HG03060 (cell line): ENCODE data around the gene CTSE.
"Not testable (repeated sequence)": the region's sequence is repeated elsewhere in the genome, so short reads cannot be mapped to it uniquely, and the experiment has no call there.

Source experiments
- ATAC-seq: cut with Tn5 transposase; IDR thresholded peaks from one replicate; pipeline ENCODE4 v1.9.1; 2021; ENCODE audit warnings: low read depth, moderate number of reproducible peaks; ENCODE audit not compliant: unreplicated experiment

Gene CTSE

GRCh38 chr1:206023695-206024094 lies at the start of gene CTSE:
Gene CTSE, minus strand, starts transcription at chr1:206023895. Its CDS starts 104 bp downstream, at chr1:206023791.
- no peak for ATAC-seq

GRCh38 chr1:206070627-206071304 lies 47.1 kb upstream of the CTSE start:
- no peak for ATAC-seq

GRCh38 chr1:206068314-206068713 lies 44.6 kb upstream of the CTSE start:
- no peak for ATAC-seq

DNA sequence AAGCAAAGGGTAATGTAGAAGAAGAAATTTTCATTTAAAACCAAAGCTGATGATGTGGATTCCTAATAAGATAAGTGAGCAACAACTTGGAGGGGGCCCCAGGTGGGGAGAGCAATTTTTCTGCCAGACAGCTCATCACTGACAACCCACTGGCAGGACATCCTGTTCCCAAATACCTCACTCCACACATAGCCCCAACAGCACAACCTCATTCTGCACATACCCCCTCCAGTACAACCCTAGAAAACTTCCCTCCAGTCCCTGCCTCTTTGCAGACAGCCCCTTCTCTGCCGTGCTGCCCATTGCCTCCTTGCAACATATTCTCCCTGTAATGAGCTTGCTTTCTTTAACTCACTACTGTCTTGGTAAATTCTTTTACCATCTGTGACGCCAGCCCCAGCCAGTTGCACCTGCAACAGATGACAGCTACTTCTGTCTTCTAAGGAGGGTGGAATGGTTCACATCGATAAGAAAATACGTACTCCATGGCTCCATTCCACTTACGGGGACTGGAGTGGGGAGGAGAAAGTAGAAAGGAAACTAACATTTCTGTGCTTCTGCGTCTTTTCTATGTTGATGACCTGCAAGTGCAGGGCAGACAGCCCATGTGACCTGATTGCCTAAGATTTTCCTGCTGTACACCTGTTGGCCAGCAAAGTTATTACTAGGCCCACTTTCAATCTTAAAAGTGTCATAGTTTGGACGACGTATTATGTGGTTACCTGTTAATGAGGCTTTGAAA lies 44.0 kb upstream of the CTSE start:
- ATAC-seq: no peak

GRCh38 chr1:206066479-206067171 lies 42.9 kb upstream of the CTSE start:
- peak; percentile 75 for ATAC-seq

- ATAC-seq: no peak
These were observed 42.0 kb upstream of the CTSE start for GRCh38 chr1:206065547-206066145.

DNA sequence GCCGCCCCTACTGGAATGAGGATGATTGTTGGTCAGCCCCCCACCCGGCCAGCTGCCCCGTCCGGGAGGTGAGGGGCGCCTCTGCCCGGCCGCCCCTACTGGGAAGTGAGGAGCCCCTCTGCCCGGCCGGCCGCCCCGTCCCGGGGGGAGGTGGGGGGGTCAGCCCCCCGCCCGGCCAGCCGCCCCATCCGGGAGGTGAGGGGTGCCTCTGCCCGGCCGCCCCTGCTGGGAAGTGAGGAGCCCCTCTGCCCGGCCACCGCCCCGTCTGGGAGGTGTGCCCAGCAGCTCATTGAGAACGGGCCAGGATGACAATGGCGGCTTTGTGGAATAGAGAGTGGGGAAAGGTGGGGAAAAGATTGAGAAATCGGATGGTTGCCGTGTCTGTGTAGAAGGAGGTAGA lies 40.8 kb upstream of the CTSE start:
- ATAC-seq: not testable (repeated sequence)

DNA sequence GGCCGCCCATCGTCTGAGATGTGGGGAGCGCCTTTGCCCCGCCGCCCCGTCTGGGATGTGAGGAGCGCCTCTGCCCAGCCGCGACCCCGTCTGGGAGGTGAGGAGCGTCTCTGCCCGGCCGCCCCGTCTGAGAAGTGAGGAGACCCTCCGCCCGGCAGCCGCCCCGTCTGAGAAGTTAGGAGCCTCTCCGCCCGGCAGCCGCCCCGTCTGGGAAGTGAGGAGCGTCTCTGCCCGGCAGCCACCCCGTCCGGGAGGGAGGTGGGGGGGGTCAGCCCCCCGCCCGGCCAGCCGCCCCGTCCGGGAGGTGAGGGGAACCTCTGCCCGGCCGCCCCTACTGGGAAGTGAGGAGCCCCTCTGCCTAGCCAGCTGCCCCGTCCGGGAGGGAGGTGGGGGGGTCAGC lies 40.3 kb upstream of the CTSE start:
- not testable (repeated sequence) for ATAC-seq

GRCh38 chr1:206062464-206062863 lies 38.8 kb upstream of the CTSE start:
- no peak for ATAC-seq

- no peak for ATAC-seq
These were observed 37.1 kb upstream of the CTSE start for GRCh38 chr1:206060844-206061243.

DNA sequence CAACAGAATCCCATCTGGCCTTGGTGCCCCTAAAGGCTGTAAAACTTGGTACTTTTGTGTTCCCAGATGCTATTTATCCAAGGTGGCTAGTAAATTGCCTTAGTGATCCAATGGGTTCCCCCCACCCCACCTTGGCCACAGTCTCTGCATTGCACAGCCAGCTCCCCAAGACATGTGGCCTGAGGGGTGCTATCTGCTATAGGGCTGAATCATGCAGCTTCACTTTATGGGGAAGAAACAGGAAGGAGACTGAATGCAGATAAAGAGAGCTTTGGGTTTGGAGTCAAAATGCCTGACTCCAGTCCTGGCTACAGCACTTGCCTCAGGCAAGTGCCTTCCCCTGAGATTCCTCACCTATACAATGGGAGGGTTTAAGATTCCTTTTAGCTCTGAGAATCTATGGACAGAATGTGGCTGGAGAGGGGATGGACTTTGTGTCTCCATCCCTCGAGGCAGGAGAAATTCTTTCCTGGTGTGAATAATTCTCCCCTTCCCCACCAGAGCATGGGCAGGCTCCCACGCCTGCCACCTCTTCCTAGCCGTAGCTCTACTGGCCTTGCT lies 35.7 kb upstream of the CTSE start:
- no peak for ATAC-seq

DNA sequence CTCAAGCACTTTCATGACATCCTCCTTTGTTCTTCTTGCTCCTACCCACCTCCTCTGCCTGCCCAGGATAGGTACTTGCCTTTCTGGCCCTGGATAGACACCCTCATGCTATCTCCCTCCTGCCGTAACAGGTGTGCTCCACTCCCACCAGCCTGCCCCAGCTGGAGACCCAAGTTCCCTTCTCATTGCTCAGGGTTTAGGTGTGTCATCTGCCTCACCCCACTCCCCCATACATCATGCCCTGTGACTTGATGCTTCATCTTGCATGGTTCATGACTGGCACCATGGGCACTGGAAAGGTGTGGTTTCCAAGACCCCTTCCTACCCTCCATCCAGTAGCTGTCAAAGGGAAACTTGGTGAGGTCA lies 35.2 kb upstream of the CTSE start:
- ATAC-seq: no peak

GRCh38 chr1:206058289-206058926 lies 34.7 kb upstream of the CTSE start:
- not testable (repeated sequence) for ATAC-seq

DNA sequence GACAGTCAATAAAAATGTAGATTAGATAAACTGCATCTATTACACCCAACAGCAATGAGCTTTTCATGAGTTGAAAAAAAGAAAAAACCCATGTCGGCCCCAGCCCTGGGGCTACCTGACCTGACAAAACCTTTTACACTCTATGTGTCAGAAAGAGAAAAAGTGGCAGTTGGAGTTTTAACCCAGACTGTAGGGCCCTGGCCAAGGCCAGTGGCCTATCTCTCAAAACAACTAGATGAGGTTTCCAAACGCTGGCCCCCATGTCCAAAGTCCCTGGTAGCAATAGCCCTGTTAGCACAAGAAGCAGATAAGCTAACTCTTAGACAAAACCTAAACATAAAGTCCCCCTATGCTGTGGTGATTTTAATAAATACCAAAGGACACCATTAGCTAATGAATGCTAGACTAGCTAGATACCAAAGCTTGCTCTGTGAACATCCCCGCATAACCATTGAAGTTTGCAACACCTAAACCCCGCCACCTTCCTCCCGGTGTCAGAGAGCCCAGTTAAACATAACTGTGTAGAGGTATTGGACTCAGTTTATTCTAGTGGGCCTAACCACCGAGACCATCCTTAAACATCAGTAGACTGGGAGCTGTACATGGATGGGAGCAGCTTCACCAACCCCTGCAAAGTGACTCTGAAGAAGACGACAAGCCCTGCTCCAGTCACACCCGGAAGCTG lies 32.1 kb upstream of the CTSE start:
- not testable (repeated sequence) for ATAC-seq

GRCh38 chr1:206055069-206055625 lies 31.5 kb upstream of the CTSE start:
- not testable (repeated sequence) for ATAC-seq

DNA sequence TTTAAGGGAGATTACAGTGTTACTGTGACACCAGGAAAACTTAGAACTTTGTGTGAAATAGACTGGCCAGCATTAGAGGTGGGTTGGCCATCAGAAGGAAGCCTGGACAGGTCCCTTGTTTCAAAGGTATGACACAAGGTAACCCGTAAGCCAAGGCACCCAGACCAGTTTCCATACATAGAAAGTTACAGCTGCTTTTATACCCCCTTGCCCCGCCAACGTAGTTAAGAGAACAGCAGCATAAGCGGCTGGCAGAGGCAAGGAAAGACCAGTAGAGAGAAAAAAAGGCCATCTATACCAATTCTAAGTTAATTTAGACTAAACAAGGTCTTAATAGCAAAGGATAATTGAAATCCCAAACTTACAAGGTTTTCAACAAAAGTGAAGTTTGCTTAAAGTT lies 29.9 kb upstream of the CTSE start:
- not testable (repeated sequence) for ATAC-seq

GRCh38 chr1:206052919-206053610 lies 29.4 kb upstream of the CTSE start, which contains the start of gene RHEX:
Gene RHEX, plus strand, starts transcription at chr1:206053173. Its CDS starts 44,656 bp downstream, at chr1:206097829.
- not testable (repeated sequence) for ATAC-seq

DNA sequence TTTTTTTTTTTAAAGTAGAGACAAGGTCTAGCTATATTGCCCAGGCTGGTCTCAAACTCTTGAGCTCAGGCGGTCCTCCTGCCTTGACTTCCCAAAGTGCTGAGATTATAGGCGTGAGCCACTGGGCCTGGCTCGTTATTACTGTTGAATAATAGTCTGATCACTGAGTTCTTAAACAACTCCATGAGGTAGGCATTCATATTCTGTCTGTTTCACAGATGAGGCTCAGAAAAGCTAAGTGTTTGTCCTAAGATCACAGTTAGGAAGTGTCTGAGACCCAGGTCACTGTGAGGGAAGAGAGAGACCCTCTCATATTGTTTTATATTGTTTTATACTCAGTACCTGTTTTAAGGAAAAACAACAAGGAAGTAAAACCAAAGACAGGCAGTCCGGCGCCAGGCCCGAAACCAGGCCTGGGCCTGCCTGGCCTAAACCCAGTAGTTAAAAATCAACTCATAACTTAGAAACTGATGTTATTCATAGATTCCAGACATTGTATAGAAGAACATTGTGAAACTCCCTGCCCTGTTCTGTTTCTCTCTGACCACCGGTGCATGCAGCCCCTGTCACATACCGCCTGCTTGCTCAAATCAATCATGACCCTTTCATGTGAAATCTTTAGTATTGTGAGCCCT lies 28.7 kb upstream of the CTSE start:
- ATAC-seq: not testable (repeated sequence)
